GM23338 (cell line): ENCODE measurements around the gene SLC6A13. TPM values are rescaled to one million over a fixed set of nuclear protein-coding genes. Genes with fewer than 3 reads are reported as not detected.

Experiments
- ATAC-seq: fragments of 200-7000 bp; cut with Tn5 transposase; 3 replicates; pipeline ENCODE4 v1.9.1; 2020
- DNase-seq: peaks from one replicate; pipeline ENCODE4 v3.0.0-alpha.2; 2015; ENCODE audit warnings: low spot score
- H2AFZ ChIP-seq: fragments of 200-600 bp; sonication (generic); 2 replicates; pipeline ENCODE4 v1.8.0; 2016; ENCODE audit warnings: antibody characterized with exemption, mild to moderate bottlenecking, moderate library complexity
- H3F3A ChIP-seq: fragments of 200-600 bp; sonication (generic); replicated peaks from 2 replicates; pipeline ENCODE4 v1.8.0; 2017; ENCODE audit warnings: antibody characterized with exemption, mixed run types, low read depth
- H3K27ac ChIP-seq: fragments of 200-600 bp; sonication (generic); 2 replicates; pipeline ENCODE4 v1.6.1; 2016; ENCODE audit warnings: low read depth
- H3K27me3 ChIP-seq: fragments of 200-600 bp; sonication (generic); 2 replicates; pipeline ENCODE4 v1.8.0; 2016; ENCODE audit warnings: mild to moderate bottlenecking, mixed run types, moderate library complexity; ENCODE audit not compliant: insufficient read depth
- H3K36me3 ChIP-seq: fragments of 200-600 bp; sonication (generic); 2 replicates; pipeline ENCODE4 v1.8.0; 2016; ENCODE audit warnings: mild to moderate bottlenecking; ENCODE audit not compliant: insufficient read depth
- H3K4me1 ChIP-seq: fragments of 200-600 bp; sonication (generic); 2 replicates; pipeline ENCODE4 v1.8.0; 2016; ENCODE audit warnings: mild to moderate bottlenecking, moderate library complexity; ENCODE audit not compliant: insufficient read depth
- H3K4me2 ChIP-seq: fragments of 200-600 bp; sonication (generic); 2 replicates; pipeline ENCODE4 v1.7.1; 2017; ENCODE audit warnings: mixed run types
- H3K4me3 ChIP-seq: fragments of 200-600 bp; sonication (generic); 2 replicates; pipeline ENCODE4 v1.6.1; 2016; ENCODE audit warnings: mixed run types
- H3K79me2 ChIP-seq: fragments of 200-600 bp; sonication (generic); replicated peaks from 2 replicates; pipeline ENCODE4 v1.8.0; 2017; ENCODE audit warnings: mild to moderate bottlenecking; ENCODE audit not compliant: insufficient read depth
- H3K9me2 ChIP-seq: fragments of 200-600 bp; sonication (generic); 2 replicates; pipeline ENCODE4 v1.8.0; 2017; ENCODE audit not compliant: insufficient read depth
- H4K20me1 ChIP-seq: fragments of 200-600 bp; sonication (generic); replicated peaks from 2 replicates; pipeline ENCODE4 v1.8.0; 2017; ENCODE audit warnings: mild to moderate bottlenecking; ENCODE audit not compliant: insufficient read depth
- H3K27ac Mint-ChIP-seq: 2 replicates; pipeline ENCODE4 v1.8.0; 2020; ENCODE audit warnings: inconsistent platforms, mild to moderate bottlenecking, moderate library complexity, mixed read lengths
- H3K27me3 Mint-ChIP-seq: 3 replicates; pipeline ENCODE4 v1.8.0; 2022; ENCODE audit warnings: low read depth, mild to moderate bottlenecking, moderate library complexity, mixed read lengths, inconsistent platforms; ENCODE audit not compliant: insufficient read depth, poor library complexity
- H3K36me3 Mint-ChIP-seq: 3 replicates; pipeline ENCODE4 v1.8.0; 2021; ENCODE audit warnings: low read depth, mild to moderate bottlenecking, inconsistent platforms, moderate library complexity, mixed read lengths
- H3K4me1 Mint-ChIP-seq: 3 replicates; pipeline ENCODE4 v1.8.0; 2020; ENCODE audit warnings: mild to moderate bottlenecking, inconsistent platforms, mixed read lengths
- H3K4me3 Mint-ChIP-seq: 3 replicates; pipeline ENCODE4 v1.8.0; 2021; ENCODE audit warnings: moderate library complexity, mild to moderate bottlenecking, inconsistent platforms, mixed read lengths
- H3K9me3 Mint-ChIP-seq: 3 replicates; pipeline ENCODE4 v1.8.0; 2020; ENCODE audit warnings: moderate library complexity, mild to moderate bottlenecking, inconsistent platforms, mixed read lengths
- CREB1 ChIP-seq: fragments of 250-450 bp; sonication (Bioruptor Pico); IDR thresholded peaks from 2 replicates; pipeline ENCODE4 v1.5.0; 2020; ENCODE audit warnings: low read depth, mild to moderate bottlenecking, moderate library complexity
- polyA plus RNA-seq: library from polyadenylated mRNA; unstranded; fragments of >200 nt; fragmentation: Nextera tagmentation; extraction: Ambion mirVana; gene quantifications from 2 replicates; pipeline ENCODE4 v1.2.1, GENCODE V29; 2016
- total RNA-seq: library from RNA; depleted of rRNA; stranded (reverse); fragments of >200 nt; shearing (Covaris generic); gene quantifications from 2 replicates; pipeline ENCODE4 v1.2.3, GENCODE V29; 2014
- TF ChIP-seq, protein P1 (sequence below): fragments of 250-450 bp; sonication (Bioruptor Pico); IDR thresholded peaks from 2 replicates; pipeline ENCODE4 v1.5.0; 2020; ENCODE audit warnings: mild to moderate bottlenecking, moderate library complexity

Gene SLC6A13
- total and polyA plus RNA-seq, 2 experiments from 2014 or later = not detected

DNA sequence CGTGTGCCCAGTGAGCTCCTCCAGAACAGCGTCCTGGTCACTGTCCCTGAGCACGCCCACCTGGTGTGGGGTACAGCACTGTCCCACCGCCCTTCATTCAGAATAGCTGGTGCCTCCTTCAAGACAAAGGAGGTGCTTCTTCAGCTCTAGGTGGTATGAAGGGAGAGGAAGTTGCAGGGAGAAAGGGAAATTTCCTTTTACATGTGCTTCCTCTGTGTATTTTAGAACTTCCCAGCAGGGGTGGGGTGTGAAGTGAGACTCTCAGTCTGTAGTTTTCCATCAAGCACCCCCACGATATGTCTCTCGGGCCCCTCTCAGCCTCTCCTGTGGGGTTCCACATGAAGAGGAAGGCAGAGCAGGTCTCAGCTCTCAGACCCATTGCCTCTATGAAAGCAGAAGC, 47.5 kb downstream of the SLC6A13 start (continued):
- TF ChIP-seq, protein P1, sequence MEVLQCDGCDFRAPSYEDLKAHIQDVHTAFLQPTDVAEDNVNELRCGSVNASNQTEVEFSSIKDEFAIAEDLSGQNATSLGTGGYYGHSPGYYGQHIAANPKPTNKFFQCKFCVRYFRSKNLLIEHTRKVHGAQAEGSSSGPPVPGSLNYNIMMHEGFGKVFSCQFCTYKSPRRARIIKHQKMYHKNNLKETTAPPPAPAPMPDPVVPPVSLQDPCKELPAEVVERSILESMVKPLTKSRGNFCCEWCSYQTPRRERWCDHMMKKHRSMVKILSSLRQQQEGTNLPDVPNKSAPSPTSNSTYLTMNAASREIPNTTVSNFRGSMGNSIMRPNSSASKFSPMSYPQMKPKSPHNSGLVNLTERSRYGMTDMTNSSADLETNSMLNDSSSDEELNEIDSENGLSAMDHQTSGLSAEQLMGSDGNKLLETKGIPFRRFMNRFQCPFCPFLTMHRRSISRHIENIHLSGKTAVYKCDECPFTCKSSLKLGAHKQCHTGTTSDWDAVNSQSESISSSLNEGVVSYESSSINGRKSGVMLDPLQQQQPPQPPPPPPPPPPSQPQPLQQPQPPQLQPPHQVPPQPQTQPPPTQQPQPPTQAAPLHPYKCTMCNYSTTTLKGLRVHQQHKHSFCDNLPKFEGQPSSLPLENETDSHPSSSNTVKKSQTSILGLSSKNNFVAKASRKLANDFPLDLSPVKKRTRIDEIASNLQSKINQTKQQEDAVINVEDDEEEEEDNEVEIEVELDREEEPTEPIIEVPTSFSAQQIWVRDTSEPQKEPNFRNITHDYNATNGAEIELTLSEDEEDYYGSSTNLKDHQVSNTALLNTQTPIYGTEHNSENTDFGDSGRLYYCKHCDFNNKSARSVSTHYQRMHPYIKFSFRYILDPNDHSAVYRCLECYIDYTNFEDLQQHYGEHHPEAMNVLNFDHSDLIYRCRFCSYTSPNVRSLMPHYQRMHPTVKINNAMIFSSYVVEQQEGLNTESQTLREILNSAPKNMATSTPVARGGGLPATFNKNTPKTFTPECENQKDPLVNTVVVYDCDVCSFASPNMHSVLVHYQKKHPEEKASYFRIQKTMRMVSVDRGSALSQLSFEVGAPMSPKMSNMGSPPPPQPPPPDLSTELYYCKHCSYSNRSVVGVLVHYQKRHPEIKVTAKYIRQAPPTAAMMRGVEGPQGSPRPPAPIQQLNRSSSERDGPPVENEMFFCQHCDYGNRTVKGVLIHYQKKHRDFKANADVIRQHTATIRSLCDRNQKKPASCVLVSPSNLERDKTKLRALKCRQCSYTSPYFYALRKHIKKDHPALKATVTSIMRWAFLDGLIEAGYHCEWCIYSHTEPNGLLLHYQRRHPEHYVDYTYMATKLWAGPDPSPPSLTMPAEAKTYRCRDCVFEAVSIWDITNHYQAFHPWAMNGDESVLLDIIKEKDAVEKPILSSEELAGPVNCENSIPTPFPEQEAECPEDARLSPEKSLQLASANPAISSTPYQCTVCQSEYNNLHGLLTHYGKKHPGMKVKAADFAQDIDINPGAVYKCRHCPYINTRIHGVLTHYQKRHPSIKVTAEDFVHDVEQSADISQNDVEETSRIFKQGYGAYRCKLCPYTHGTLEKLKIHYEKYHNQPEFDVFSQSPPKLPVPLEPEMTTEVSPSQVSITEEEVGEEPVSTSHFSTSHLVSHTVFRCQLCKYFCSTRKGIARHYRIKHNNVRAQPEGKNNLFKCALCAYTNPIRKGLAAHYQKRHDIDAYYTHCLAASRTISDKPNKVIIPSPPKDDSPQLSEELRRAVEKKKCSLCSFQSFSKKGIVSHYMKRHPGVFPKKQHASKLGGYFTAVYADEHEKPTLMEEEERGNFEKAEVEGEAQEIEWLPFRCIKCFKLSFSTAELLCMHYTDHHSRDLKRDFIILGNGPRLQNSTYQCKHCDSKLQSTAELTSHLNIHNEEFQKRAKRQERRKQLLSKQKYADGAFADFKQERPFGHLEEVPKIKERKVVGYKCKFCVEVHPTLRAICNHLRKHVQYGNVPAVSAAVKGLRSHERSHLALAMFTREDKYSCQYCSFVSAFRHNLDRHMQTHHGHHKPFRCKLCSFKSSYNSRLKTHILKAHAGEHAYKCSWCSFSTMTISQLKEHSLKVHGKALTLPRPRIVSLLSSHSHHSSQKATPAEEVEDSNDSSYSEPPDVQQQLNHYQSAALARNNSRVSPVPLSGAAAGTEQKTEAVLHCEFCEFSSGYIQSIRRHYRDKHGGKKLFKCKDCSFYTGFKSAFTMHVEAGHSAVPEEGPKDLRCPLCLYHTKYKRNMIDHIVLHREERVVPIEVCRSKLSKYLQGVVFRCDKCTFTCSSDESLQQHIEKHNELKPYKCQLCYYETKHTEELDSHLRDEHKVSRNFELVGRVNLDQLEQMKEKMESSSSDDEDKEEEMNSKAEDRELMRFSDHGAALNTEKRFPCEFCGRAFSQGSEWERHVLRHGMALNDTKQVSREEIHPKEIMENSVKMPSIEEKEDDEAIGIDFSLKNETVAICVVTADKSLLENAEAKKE = no peak

DNA sequence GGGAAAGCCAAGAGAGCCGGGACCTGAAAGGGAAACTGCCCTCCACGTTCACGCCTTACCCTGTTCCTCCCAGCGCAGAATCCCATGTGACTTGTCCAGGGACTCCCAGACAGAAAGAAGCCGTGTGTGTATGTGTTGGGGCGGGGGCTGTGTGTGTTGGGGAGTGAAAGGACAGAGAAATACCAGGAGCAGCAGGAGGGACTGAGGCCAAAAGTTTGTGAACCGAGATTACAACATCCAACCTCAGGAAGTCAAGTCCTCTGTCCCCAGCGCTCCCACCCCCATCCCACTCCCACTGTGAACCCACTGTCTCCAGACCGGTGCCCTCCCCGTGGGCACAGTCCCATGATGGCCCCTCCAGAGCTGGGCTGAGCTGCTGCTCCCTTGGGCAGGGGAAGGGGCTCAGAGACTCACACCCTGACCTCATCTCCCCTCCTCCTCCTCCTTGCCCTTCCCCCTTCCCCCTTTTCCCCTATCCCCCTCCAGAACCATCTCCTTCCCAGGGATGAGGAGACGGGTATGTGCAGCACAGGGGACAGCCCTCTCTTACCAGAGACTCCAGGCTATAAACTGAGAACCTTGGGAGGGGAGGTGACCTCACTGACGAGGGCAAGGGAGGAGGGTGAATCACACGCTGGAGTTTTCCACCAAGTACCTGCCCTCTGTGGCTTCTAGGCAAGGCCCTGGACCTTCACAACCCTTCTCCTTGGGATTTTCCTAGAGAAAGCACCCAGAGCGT, 48.5 kb downstream of the SLC6A13 start, which contains the start of gene SLC6A12:
Gene SLC6A12 (minus strand): TSS at position 155 of the 739 bp plus-strand sequence. CDS start 4,171 bp downstream, outside the sequence.
- Mint-ChIP-seq H3K4me1 (peaks cover 31% of the 10 kb centered on the region), H3K36me3 (no peaks in the 10 kb centered on the region; the same call in 2 of the 3 replicates), H3K9me3 (no peaks in the 10 kb centered on the region), H3K4me3 (no peak within 1 kb of the TSS; the same call in 2 of the 3 replicates), H3K27ac (no peak within 1 kb of the TSS), H3K27me3 (peaks cover 18% of the 10 kb centered on the region)
- H2AFZ ChIP-seq = no peak within 1 kb of the TSS
- no peak within 1 kb of the TSS for H3K4me3 ChIP-seq
- no peaks in the 10 kb centered on the region for H3K9me2 ChIP-seq
- H3K27me3 ChIP-seq = peaks cover 12% of the 10 kb centered on the region
- DNase-seq (no peak), ATAC-seq (peak; percentile 40)
- H4K20me1 ChIP-seq = no peaks in the 10 kb centered on the region
- H3K4me2 ChIP-seq = peak within 1 kb of the TSS; percentile 26; the same call in 1 of the 2 replicates
- no peaks in the 10 kb centered on the region for H3F3A ChIP-seq
- H3K4me1 ChIP-seq = peaks cover 6% of the 10 kb centered on the region; the same call in 1 of the 2 replicates
- TF ChIP-seq CREB1 = no peak
- H3K27ac ChIP-seq = no peak within 1 kb of the TSS
- no peaks in the 10 kb centered on the region for H3K79me2 ChIP-seq
- H3K36me3 ChIP-seq = no peaks in the 10 kb centered on the region

GRCh38 chr12:213527-213932, 49.1 kb downstream of the SLC6A13 start:
- H3K36me3 ChIP-seq = no peaks in the 10 kb centered on the region
- H3K27ac Mint-ChIP-seq = no peak overlapping the region
- TF ChIP-seq, protein P1 = no peak
- no peak for TF ChIP-seq CREB1

More at GRCh38 chr12:213527-213932, 49.1 kb downstream of the SLC6A13 start:
- H3F3A ChIP-seq = no peaks in the 10 kb centered on the region
- no peak overlapping the region for H2AFZ ChIP-seq
- Mint-ChIP-seq H3K27me3 (peaks cover 15% of the 10 kb centered on the region), H3K4me3 (no peak overlapping the region), H3K36me3 (no peaks in the 10 kb centered on the region; the same call in 2 of the 3 replicates), H3K9me3 (no peaks in the 10 kb centered on the region), H3K4me1 (peaks cover 31% of the 10 kb centered on the region)
- peaks cover 12% of the 10 kb centered on the region for H3K27me3 ChIP-seq
- no peak for DNase-seq
- peak; percentile 35; the same call in 2 of the 3 replicates for ATAC-seq
- 0 out of 2 replicates have a peak overlapping the region, but pooled peaks have one; percentile 26 for H3K4me2 ChIP-seq
- H4K20me1 ChIP-seq = no peaks in the 10 kb centered on the region
- H3K4me3 ChIP-seq = no peak overlapping the region
- H3K79me2 ChIP-seq = no peaks in the 10 kb centered on the region
- H3K27ac ChIP-seq = no peak overlapping the region
- peaks cover 6% of the 10 kb centered on the region; the same call in 1 of the 2 replicates for H3K4me1 ChIP-seq
- no peaks in the 10 kb centered on the region for H3K9me2 ChIP-seq
